ENCODE measurements around the gene SNRNP40.

- peak in 2 of 6 experiments; percentile 5 to 9 for TF ChIP-seq CTCF (IDR thresholded peaks at IDR 0.05)
- TF ChIP-seq POLR2A (IDR thresholded peaks at IDR 0.05) = peak in 2 of 4 donors; percentile 84 to 88
These were observed at the start of gene SNRNP40, which contains the start of gene ZCCHC17 for GRCh38 chr1:31296486-31297276.
